Measurements from ENCODE around the gene RGS16.

GRCh38 chr1:182587093-182587492 lies 17.1 kb downstream of the RGS16 start:
- TF ChIP-seq CTCF (conservative IDR thresholded peaks at IDR 0.05; ENCODE audit: low read length) (no peak), EZH2phosphoT487 (IDR thresholded peaks at IDR 0.05; ENCODE audit: borderline replicate concordance, low read depth, low read length) (no peak)

Measured in OCI-LY7 (cell line).